ENCODE data around the gene NUP93. TPM values are rescaled to one million over a fixed set of nuclear protein-coding genes. Genes with fewer than 3 reads are reported as not detected.
"Not testable (repeated sequence)": the region's sequence is repeated elsewhere in the genome, so short reads cannot be mapped to it uniquely, and the experiment has no call there.

The NUP93 gene
- total RNA-seq, 1 donor from 2014 or later, result 57.0 TPM

- not testable (repeated sequence) for DNase-seq (ENCODE audit: extremely low read depth, low read depth, low spot score)
These were observed 155.0 kb downstream of the NUP93 start for GRCh38 chr16:56884929-56885328.

DNA sequence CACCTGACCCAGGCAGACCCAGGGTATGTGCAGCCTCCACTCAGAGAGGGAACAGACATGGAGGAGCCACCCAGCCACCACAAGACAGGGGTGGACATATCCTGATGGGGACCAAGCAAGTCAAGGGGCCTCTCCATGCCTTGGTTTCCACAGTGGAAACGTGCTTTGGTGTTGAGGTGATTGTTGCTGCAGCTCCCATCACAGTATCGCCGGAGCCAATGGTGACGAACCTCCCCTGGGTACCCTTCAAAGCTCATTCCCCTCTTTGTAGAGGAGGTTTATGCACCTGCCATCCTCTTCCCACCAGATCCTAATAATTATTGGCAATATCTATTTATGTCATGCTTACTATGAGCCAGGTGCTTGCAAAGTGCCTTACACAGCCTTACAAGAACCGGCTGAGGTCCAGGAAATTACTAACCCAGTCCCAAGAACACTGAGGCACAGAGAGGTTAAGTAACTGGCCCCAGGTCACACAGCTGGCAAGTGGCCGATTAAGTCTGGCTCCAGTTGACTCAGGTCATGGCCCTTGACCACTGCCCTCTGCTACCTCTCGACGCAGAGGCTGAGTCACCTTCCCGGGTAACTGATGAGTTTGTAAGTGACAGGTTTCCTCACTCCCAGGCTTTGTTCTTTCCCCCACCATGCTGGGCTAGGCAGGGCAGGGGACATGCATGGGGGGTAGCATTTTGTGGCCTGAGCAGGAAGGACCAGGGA is 155.7 kb downstream of the NUP93 start:
- DNase-seq (ENCODE audit: extremely low read depth, low read depth, low spot score), result no peak

DNA sequence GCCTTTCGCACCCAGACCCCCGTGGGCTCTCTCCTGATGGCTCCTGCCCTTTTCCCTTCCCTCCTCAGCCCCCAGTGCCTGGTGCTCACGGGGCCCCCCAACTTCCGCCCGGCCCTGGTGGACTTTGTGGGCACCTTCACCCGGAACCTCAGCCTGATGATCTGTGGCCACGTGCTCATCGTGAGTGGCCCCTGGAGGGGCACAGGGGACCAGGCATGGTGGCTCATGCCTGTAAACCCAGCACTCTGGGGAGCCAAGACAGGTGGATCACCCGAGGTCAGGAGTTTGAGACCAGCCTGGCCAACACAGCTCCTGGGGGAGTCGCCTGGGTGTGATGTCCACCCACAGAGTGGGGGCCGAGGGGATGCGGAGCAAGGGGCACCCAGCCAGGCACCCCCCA is 156.4 kb downstream of the NUP93 start:
- no peak for DNase-seq (ENCODE audit: extremely low read depth, low read depth, low spot score)

- no peak for DNase-seq (ENCODE audit: extremely low read depth, low read depth, low spot score)
These were observed 156.9 kb downstream of the NUP93 start for GRCh38 chr16:56886826-56887225.

DNA sequence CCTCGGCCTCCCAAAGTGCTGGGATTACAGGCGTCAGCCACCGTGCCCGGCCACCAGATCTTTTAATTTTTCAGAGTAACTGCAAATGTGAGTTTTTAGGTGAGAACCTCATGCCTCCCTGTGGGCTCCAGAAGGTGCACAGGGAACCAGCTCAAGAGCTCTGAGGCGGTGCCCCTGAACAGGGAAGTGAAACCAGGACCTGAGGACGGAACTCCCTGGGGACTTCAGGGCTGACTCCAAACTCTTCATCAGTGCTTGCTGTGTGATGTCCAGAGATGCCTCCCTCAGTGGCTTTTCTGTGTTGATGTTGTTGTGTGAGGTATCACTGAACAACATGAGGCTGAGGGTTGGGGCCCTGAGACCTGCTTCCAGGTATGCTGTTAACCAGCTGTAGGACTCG is 158.9 kb downstream of the NUP93 start:
- DNase-seq (ENCODE audit: extremely low read depth, low read depth, low spot score), result no peak

GRCh38 chr16:56889206-56889605 is 159.3 kb downstream of the NUP93 start:
- no peak for DNase-seq (ENCODE audit: extremely low read depth, low read depth, low spot score)

DNA sequence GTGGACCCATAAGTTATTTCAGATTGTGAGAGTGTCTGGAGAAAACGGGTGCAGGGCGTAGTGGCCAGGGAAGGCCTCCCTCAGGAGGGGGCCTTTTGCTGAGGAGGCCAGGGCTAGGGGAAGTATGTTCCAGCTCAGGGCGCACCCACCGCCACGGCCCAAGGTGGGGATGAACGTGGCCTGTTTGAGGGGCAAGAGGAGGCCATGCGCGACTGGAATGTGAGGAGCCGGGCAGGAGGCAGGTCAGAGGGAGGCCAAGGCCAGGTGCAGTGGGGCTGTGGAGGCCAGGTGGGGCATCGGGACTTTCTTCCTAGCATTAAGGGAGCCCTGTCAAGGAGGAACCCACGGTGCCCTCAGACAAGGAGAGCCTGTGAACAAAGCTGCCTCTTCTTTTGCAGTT is 161.8 kb downstream of the NUP93 start:
- no peak for DNase-seq (ENCODE audit: extremely low read depth, low read depth, low spot score)

DNA sequence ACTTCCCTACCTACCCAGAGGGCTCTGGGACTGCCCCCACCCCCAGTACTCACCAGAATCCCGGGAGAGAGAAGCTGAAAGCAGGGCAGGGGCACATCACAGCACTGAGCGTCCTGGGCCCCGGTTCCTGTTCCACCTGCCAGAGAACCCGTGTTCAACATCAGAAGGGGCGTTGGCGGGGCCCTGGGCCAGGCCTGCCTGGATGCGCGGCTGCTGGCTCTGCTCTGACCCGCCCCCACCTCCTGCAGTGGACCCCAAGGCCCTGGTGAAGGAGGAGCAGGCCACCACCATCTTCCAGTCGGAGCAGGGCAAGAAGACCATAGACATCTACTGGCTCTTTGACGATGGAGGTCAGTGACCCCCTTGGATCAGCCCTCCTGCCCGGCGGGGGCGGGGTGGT is 162.8 kb downstream of the NUP93 start:
- no peak for DNase-seq (ENCODE audit: extremely low read depth, low read depth, low spot score)

DNA sequence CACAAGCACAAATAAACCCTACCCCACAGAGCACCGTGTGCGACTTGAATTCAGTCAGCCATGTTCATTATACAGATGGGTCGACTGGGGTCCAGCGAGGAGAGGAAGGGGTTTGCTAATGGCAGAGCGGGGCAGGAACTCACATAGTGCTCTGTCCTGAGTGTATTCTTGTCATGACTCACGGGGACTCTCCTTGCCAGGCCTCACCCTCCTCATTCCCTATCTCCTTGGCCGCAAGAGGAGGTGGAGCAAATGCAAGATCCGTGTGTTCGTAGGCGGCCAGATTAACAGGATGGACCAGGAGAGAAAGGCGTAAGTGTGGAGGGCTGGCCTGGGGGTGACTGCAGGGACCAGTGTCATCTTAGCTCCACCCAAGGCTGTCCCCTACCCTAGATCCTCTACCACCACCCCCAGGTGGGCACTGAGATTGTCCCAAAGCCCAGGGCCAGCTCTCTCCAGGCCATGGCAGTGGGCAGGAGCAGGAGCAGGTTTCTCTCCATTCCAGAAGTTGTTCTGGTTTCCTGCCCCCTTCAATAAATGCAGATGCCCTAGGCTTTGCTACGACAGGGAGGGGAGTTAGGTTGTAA is 164.5 kb downstream of the NUP93 start:
- DNase-seq (ENCODE audit: extremely low read depth, low read depth, low spot score), result no peak

GRCh38 chr16:56895813-56896212 is 165.9 kb downstream of the NUP93 start:
- DNase-seq (ENCODE audit: extremely low read depth, low read depth, low spot score), result no peak

DNA sequence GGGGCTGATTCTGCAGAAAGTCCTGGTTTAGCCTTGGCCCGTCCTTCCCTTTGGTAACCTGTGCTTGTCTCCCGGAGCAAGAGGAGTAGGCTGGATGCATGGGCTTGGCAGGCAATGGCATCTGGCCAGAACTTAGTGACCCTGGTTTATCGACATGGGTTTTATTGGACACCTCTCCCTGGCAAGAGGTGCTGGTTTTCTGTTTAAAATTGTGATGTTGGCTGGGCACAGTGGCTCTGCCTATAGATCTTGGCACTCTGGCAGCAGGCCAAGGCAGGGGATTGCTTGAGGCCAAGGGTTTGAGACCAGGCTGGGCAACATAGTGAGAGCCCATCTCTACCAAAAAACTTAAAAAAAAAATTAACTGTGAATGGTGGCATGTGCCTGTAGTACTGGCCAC is 166.3 kb downstream of the NUP93 start:
- no peak for DNase-seq (ENCODE audit: extremely low read depth, low read depth, low spot score)

DNA sequence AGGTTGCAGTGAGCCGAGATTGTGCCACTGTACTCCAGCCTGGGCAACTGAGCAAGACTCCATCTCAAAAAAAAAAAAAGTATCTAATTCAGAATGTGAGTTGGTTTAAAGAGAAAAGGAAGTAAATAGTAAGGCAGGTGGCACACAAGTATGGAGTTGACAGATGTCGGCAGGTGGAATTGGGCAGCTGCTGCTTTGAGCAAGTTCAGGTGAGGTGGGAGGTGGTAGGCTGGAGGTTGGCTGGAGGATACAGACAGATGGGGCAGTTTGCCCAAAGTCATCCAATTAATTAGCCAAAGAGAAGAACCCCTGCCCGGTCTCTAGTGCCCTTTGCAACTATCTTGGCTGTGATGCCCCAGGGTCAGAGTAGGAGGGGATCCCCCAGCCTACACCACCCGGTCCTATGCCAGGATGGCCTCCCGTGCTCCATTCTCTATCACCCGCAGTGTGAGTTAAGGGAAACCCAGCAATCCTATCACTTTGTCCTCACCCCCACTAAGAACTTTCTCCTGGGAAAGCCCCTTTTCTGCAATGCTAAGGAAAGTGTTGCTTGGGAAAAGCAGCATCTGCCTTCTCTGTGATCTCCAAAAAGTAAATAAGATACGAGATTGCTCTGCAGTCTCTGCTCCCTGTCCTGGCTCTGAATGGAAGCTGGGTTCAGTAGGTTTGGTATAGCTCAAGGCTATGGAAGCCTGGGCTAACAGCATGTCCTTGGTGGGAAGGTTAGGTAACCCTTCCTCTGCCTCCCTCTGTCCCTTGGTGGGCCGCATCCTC is 167.3 kb downstream of the NUP93 start:
- DNase-seq (ENCODE audit: extremely low read depth, low read depth, low spot score), result no peak

DNA sequence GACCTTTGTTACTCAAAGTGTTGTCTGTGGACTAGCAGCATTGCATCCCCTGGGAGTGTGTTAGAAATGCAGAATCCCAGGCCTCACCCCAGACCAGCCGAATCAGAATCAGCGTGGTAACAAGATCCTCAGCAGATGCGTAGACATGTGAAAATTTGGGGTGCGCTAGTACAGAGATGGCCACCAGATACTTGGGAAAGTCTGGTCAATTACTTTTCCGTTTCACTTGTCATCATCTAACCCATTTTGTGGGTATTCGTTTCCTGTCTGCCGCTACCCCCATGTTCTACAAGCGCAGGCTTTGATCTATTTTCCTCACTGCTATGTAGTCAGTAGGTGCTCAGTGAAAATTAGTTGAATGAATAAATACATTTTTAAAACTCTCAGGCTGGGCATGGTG is 168.9 kb downstream of the NUP93 start:
- no peak for DNase-seq (ENCODE audit: extremely low read depth, low read depth, low spot score)

Other genes with a start within 250 kb of the NUP93 start
- gene BBS2, start 210.1 kb upstream of the NUP93 start, total RNA-seq, result 37.2 and 37.5 TPM in 2 replicates
- not detected in 2 replicates for gene MT4, start 165.1 kb upstream of the NUP93 start, total RNA-seq
- not detected in 2 replicates for gene MT3, start 140.6 kb upstream of the NUP93 start, total RNA-seq
- gene MT2A, start 121.5 kb upstream of the NUP93 start, total RNA-seq, result 281 and 297 TPM in 2 replicates
- gene MT1E, start 104.3 kb upstream of the NUP93 start, total RNA-seq, result 15.1 and 105 TPM in 2 replicates
- gene MT1M, start 97.5 kb upstream of the NUP93 start, total RNA-seq, result not detected in 2 replicates
- gene MT1A, start 91.5 kb upstream of the NUP93 start, total RNA-seq, result 16.4 TPM in 1 of 2 replicates, not detected in the other
- not detected in 2 replicates for gene MT1B, start 78.2 kb upstream of the NUP93 start, total RNA-seq
- gene MT1F, start 72.2 kb upstream of the NUP93 start, total RNA-seq, result 1.7 TPM in 1 of 2 replicates, not detected in the other
- not detected in 2 replicates for gene MT1G, start 62.1 kb upstream of the NUP93 start, total RNA-seq
- not detected in 2 replicates for gene MT1H, start 60.3 kb upstream of the NUP93 start, total RNA-seq
- 2.2 and 6.9 TPM in 2 replicates for gene MT1X, start 47.7 kb upstream of the NUP93 start, total RNA-seq
- gene SLC12A3, start 135.1 kb downstream of the NUP93 start, total RNA-seq, result not detected in 2 replicates
- 51.7 and 83.3 TPM in 2 replicates for gene HERPUD1, start 202.0 kb downstream of the NUP93 start, total RNA-seq
- gene CETP, start 231.8 kb downstream of the NUP93 start, total RNA-seq, result 18.5 and 27.1 TPM in 2 replicates